ENCODE measurements around the gene ANO3.

The ANO3 gene

DNA sequence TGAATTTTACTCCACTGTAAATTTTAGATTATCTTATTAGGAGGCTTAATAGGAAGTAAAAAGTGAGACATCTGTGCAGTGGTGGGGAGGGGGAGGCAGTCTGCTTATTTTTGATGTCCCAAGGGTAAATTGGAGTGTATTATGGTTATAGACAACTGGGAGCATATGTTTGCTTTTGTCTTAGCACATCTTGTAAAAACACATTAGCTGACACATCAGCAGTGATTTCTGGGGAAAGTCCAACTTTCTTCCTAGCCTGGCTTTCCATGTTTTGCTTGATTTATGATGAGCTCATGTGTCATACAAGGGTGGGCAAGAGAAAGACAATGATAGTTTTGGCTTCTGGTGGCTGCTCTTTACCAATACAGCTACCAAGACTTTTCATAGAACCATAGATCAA lies 4.0 kb downstream of the ANO3 start:
- Histone ChIP-seq H3K9ac (ENCODE audit: low read length) (no peak overlapping the region), H3K79me2 (ENCODE audit: insufficient read depth, low read length) (no peaks in the 10 kb centered on the region), H3K9me2 (replicated peaks; ENCODE audit: insufficient read depth, low read length) (no peaks in the 10 kb centered on the region), H2AFZ (ENCODE audit: low read depth, low read length, severe bottlenecking) (no peak overlapping the region), H3K36me3 (ENCODE audit: low read length) (no peaks in the 10 kb centered on the region), H3F3A (ENCODE audit: insufficient read depth) (no peaks in the 10 kb centered on the region), H4K20me1 (ENCODE audit: low read depth, low read length) (no peaks in the 10 kb centered on the region), H3K27ac (ENCODE audit: low read depth, low read length) (no peak overlapping the region), H3K4me3 (ENCODE audit: insufficient read depth, low read length, poor library complexity, severe bottlenecking) (no peak overlapping the region), H3K4me2 (ENCODE audit: low read depth, low read length, poor library complexity, severe bottlenecking) (no peak overlapping the region), H3K9me3 (ENCODE audit: insufficient read depth, low read length) (no peaks in the 10 kb centered on the region), H3K27me3 (ENCODE audit: low read length) (no peaks in the 10 kb centered on the region)
- no peak for TF ChIP-seq EZH2phosphoT487 (conservative IDR thresholded peaks at IDR 0.05; ENCODE audit: low read length)
- TF ChIP-seq, protein P1, sequence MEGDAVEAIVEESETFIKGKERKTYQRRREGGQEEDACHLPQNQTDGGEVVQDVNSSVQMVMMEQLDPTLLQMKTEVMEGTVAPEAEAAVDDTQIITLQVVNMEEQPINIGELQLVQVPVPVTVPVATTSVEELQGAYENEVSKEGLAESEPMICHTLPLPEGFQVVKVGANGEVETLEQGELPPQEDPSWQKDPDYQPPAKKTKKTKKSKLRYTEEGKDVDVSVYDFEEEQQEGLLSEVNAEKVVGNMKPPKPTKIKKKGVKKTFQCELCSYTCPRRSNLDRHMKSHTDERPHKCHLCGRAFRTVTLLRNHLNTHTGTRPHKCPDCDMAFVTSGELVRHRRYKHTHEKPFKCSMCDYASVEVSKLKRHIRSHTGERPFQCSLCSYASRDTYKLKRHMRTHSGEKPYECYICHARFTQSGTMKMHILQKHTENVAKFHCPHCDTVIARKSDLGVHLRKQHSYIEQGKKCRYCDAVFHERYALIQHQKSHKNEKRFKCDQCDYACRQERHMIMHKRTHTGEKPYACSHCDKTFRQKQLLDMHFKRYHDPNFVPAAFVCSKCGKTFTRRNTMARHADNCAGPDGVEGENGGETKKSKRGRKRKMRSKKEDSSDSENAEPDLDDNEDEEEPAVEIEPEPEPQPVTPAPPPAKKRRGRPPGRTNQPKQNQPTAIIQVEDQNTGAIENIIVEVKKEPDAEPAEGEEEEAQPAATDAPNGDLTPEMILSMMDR (IDR thresholded peaks at IDR 0.05; ENCODE audit: insufficient read depth, low read length, poor library complexity, severe bottlenecking) = no peak

- TF ChIP-seq EZH2phosphoT487 (conservative IDR thresholded peaks at IDR 0.05; ENCODE audit: low read length) = no peak
- TF ChIP-seq, protein P1 (IDR thresholded peaks at IDR 0.05; ENCODE audit: insufficient read depth, low read length, poor library complexity, severe bottlenecking) = no peak
- Histone ChIP-seq H3K79me2 (ENCODE audit: insufficient read depth, low read length) (no peaks in the 10 kb centered on the region), H3K36me3 (ENCODE audit: low read length) (no peaks in the 10 kb centered on the region), H3K9ac (ENCODE audit: low read length) (no peak overlapping the region), H3F3A (ENCODE audit: insufficient read depth) (no peaks in the 10 kb centered on the region), H4K20me1 (ENCODE audit: low read depth, low read length) (no peaks in the 10 kb centered on the region), H3K4me3 (ENCODE audit: insufficient read depth, low read length, poor library complexity, severe bottlenecking) (no peak overlapping the region), H2AFZ (ENCODE audit: low read depth, low read length, severe bottlenecking) (no peak overlapping the region), H3K9me2 (replicated peaks; ENCODE audit: insufficient read depth, low read length) (no peaks in the 10 kb centered on the region), H3K4me2 (ENCODE audit: low read depth, low read length, poor library complexity, severe bottlenecking) (no peak overlapping the region), H3K9me3 (ENCODE audit: insufficient read depth, low read length) (no peaks in the 10 kb centered on the region), H3K27me3 (ENCODE audit: low read length) (no peaks in the 10 kb centered on the region), H3K27ac (ENCODE audit: low read depth, low read length) (no peak overlapping the region)
Observed at GRCh38 chr11:26344647-26345046, 12.7 kb downstream of the ANO3 start.

GRCh38 chr11:26348776-26349175 lies 16.8 kb downstream of the ANO3 start:
- no peak overlapping the region for H3K27ac ChIP-seq (ENCODE audit: low read depth, low read length)
- H3K79me2 ChIP-seq (ENCODE audit: insufficient read depth, low read length) = no peaks in the 10 kb centered on the region
- H3K9me2 ChIP-seq (replicated peaks; ENCODE audit: insufficient read depth, low read length) = no peaks in the 10 kb centered on the region
- no peaks in the 10 kb centered on the region for H3F3A ChIP-seq (ENCODE audit: insufficient read depth)
- no peak overlapping the region for H2AFZ ChIP-seq (ENCODE audit: low read depth, low read length, severe bottlenecking)
- no peaks in the 10 kb centered on the region for H3K36me3 ChIP-seq (ENCODE audit: low read length)
- H3K4me3 ChIP-seq (ENCODE audit: insufficient read depth, low read length, poor library complexity, severe bottlenecking) = no peak overlapping the region
- TF ChIP-seq EZH2phosphoT487 (conservative IDR thresholded peaks at IDR 0.05; ENCODE audit: low read length) = no peak
- TF ChIP-seq, protein P1 (IDR thresholded peaks at IDR 0.05; ENCODE audit: insufficient read depth, low read length, poor library complexity, severe bottlenecking) = no peak
- no peaks in the 10 kb centered on the region for H3K27me3 ChIP-seq (ENCODE audit: low read length)
- H3K9me3 ChIP-seq (ENCODE audit: insufficient read depth, low read length) = no peaks in the 10 kb centered on the region
- no peak overlapping the region for H3K9ac ChIP-seq (ENCODE audit: low read length)
- no peaks in the 10 kb centered on the region for H4K20me1 ChIP-seq (ENCODE audit: low read depth, low read length)
- no peak overlapping the region for H3K4me2 ChIP-seq (ENCODE audit: low read depth, low read length, poor library complexity, severe bottlenecking)
